ENCODE measurements around the gene WDR26. TPM values are rescaled to one million over a fixed set of nuclear protein-coding genes. Genes with fewer than 3 reads are reported as not detected.

Gene WDR26
- total RNA-seq, 1 donor from 2014 or later = 22.2 TPM

DNA sequence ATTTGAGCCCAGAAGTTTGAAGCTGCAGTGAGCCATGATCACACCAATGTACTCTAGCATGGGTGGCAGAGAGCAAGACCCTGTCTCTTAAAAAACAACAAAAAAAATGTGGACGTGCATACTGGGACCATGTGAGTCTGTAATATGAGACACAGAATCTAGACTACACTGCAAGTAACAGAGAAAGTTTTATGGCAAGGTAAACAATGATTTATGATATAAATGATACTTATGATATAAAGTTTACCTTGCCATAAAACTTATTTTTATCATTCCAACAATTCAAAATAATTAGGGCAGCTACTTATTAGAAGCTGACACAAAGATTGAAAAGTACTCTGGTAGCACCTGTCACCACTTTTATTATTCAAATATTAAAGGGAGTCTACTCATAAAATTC is 34.7 kb downstream of the WDR26 start:
- DNase-seq (ENCODE audit: low read depth) = no peak
- TF ChIP-seq, protein P1, sequence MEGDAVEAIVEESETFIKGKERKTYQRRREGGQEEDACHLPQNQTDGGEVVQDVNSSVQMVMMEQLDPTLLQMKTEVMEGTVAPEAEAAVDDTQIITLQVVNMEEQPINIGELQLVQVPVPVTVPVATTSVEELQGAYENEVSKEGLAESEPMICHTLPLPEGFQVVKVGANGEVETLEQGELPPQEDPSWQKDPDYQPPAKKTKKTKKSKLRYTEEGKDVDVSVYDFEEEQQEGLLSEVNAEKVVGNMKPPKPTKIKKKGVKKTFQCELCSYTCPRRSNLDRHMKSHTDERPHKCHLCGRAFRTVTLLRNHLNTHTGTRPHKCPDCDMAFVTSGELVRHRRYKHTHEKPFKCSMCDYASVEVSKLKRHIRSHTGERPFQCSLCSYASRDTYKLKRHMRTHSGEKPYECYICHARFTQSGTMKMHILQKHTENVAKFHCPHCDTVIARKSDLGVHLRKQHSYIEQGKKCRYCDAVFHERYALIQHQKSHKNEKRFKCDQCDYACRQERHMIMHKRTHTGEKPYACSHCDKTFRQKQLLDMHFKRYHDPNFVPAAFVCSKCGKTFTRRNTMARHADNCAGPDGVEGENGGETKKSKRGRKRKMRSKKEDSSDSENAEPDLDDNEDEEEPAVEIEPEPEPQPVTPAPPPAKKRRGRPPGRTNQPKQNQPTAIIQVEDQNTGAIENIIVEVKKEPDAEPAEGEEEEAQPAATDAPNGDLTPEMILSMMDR (conservative IDR thresholded peaks at IDR 0.05; ENCODE audit: low read depth, low read length) = no peak
- no peak overlapping the region for H3K4me3 ChIP-seq (ENCODE audit: low read depth, low read length)

DNA sequence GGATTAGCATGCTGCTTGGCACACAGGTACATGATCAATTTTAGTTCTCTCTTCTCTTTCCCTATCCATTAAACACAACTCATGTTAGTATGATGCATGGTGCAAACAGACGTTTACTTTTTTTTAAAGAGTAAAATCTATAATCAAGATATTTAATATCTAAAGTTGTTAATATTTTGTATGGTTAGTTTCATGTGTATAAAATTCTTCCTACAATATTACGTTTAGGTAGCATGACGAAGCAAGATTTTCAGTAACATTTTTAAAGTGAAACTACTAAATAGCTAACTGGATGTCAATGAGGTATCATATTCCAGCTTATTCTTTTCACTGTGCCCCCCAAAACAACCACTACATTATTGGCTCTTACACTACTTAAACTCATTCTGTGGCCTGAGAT is 41.3 kb downstream of the WDR26 start:
- no peak overlapping the region for H3K4me3 ChIP-seq (ENCODE audit: low read depth, low read length)
- TF ChIP-seq, protein P1 (conservative IDR thresholded peaks at IDR 0.05; ENCODE audit: low read depth, low read length) = no peak
- no peak for DNase-seq (ENCODE audit: low read depth)

DNA sequence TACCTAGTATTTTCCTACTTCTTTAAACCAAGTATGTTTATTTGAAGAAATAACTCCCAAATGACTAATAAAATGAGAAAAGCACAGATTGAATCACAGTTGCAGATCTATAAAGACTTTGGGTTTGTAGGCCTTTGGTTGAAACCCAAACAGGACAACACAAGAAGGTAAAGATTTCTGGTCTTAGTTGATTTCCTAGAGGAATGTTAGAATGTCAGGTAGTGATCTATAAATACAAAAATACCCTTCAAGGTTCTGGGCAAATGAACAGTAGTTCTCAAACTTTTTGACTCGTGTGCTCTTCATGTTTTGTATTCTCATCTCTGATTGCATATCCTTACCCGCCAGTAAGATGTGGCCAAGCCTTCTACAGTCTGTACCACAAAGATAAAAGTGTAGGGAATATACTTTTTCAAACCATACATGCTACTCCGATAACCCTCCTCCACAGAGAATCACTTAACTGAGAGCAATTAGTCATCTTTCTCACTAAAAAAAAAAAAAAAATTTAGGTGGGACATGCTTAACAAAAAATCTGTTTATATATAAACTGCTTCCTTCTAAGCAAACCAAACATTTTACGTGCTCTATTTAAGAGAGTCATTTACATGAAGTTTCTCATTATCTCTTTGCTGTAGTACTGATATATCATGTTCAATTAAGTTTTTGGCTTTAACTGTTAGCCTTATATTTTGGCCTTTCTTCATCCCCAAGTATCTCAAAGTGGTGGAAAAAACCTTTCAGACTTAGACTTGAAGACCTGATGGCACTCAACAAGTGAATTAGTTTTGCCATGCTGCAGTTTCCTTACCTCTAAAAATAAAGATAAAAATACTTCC is 42.0 kb downstream of the WDR26 start:
- H3K4me3 ChIP-seq (ENCODE audit: low read depth, low read length) = no peak overlapping the region
- TF ChIP-seq, protein P1 (conservative IDR thresholded peaks at IDR 0.05; ENCODE audit: low read depth, low read length) = no peak
- DNase-seq (ENCODE audit: low read depth) = no peak

DNA sequence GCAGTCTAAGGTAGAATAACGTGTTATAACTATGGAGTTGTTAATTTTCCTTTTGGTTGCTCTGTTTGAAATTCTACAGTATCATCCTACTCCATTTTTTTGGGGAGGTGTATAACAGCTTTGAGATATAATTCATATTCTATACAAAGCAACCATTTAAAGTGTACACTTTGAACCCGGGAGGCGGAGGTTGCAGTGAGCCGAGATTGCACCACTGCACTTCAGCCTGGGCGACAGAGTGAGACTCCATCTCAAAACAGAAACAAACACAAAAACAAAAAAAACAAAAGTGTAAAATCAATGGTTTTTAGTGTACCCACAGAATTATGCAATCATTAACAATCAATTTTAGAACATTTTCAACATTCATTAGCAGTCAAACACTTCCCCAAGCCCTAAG is 44.1 kb downstream of the WDR26 start:
- DNase-seq (ENCODE audit: low read depth) = no peak
- TF ChIP-seq, protein P1 (conservative IDR thresholded peaks at IDR 0.05; ENCODE audit: low read depth, low read length) = no peak

DNA sequence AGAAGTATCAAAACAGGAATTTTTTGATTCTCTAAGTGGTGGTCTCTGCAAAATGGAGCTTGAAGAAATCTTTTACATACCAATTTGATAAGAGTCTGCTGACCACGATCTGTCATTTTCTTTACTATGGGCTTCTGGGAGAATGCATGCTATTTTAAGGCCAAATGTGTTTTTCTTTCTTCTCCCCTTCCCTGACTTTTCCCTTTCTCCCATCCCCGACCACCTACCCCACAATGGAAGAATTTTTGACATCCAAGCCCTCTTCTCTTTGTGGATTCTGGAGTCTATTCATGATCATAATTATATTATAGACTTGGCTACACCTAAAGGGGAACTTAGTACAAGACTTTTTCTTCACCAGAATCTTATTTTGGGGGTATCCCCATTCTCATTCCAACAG is 46.7 kb downstream of the WDR26 start:
- no peak overlapping the region for H3K4me3 ChIP-seq (ENCODE audit: low read depth, low read length)
- DNase-seq (ENCODE audit: low read depth) = no peak
- TF ChIP-seq, protein P1 (conservative IDR thresholded peaks at IDR 0.05; ENCODE audit: low read depth, low read length) = no peak

More for the DNA sequence above, 44.1 kb downstream of the WDR26 start:
- H3K4me3 ChIP-seq (ENCODE audit: low read depth, low read length) = no peak overlapping the region

DNA sequence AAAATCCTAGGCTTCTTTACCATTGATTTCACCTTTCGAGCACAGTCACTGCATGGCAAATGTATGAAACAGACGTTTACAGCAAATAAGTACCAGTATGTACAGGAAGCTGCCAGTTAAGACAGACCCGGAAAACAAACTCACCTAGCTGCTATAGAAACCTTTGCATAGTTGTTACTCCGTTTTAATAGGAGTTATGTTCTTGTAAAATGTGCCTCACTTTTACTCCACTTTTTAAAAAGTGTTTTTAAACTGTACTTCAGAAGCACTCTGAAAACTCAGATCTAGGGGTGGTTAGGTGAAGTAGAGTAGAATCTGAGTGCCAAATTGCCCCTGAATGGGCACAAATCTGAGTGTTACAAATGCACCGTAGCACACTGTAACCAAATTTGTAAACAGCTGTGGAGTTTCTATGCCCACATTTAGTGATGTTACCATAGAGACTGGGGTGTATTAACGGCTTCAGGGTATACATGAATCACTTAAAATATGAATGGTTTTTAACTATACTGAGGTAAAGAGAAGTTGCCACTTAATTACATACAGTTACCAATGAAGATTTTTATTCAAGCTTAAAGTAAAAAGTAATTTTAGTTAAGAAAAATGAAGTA is 47.2 kb downstream of the WDR26 start:
- no peak overlapping the region for H3K4me3 ChIP-seq (ENCODE audit: low read depth, low read length)
- no peak for DNase-seq (ENCODE audit: low read depth)
- TF ChIP-seq, protein P1 (conservative IDR thresholded peaks at IDR 0.05; ENCODE audit: low read depth, low read length) = no peak

Measured in epithelial cell of proximal tubule (primary cell).